ENCODE data around the gene MCCD1.

MCCD1 gene

GRCh38 chr6:31572041-31572911 is 43.5 kb downstream of the MCCD1 start, which contains the start of gene LTA:
Gene LTA, plus strand, starts transcription at chr6:31572289. Its CDS starts 454 bp downstream, at chr6:31572743.
- DNase-seq (ENCODE audit: low spot score): peak; percentile 89

GRCh38 chr6:31573239-31574105 is 44.7 kb downstream of the MCCD1 start:
- no peak for DNase-seq (ENCODE audit: low spot score)

- no peak for DNase-seq (ENCODE audit: low spot score)
These were observed 45.6 kb downstream of the MCCD1 start for GRCh38 chr6:31574106-31575061.

DNA sequence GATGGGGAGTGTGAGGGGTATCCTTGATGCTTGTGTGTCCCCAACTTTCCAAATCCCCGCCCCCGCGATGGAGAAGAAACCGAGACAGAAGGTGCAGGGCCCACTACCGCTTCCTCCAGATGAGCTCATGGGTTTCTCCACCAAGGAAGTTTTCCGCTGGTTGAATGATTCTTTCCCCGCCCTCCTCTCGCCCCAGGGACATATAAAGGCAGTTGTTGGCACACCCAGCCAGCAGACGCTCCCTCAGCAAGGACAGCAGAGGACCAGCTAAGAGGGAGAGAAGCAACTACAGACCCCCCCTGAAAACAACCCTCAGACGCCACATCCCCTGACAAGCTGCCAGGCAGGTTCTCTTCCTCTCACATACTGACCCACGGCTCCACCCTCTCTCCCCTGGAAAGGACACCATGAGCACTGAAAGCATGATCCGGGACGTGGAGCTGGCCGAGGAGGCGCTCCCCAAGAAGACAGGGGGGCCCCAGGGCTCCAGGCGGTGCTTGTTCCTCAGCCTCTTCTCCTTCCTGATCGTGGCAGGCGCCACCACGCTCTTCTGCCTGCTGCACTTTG is 46.7 kb downstream of the MCCD1 start, which contains the start of gene TNF:
Gene TNF, plus strand, starts transcription at position 231 of the 567 bp plus-strand sequence. Its CDS starts 177 bp downstream, at position 408.
- peak; percentile 91 for DNase-seq (ENCODE audit: low spot score)

DNA sequence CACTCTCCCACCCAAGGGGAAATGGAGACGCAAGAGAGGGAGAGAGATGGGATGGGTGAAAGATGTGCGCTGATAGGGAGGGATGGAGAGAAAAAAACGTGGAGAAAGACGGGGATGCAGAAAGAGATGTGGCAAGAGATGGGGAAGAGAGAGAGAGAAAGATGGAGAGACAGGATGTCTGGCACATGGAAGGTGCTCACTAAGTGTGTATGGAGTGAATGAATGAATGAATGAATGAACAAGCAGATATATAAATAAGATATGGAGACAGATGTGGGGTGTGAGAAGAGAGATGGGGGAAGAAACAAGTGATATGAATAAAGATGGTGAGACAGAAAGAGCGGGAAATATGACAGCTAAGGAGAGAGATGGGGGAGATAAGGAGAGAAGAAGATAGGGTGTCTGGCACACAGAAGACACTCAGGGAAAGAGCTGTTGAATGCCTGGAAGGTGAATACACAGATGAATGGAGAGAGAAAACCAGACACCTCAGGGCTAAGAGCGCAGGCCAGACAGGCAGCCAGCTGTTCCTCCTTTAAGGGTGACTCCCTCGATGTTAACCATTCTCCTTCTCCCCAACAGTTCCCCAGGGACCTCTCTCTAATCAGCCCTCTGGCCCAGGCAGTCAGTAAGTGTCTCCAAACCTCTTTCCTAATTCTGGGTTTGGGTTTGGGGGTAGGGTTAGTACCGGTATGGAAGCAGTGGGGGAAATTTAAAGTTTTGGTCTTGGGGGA is 47.4 kb downstream of the MCCD1 start:
- no peak for DNase-seq (ENCODE audit: low spot score)

- DNase-seq (ENCODE audit: low spot score): peak; percentile 43
These were observed 48.3 kb downstream of the MCCD1 start for GRCh38 chr6:31576897-31577578.

- no peak for DNase-seq (ENCODE audit: low spot score)
These were observed 48.8 kb downstream of the MCCD1 start for GRCh38 chr6:31577579-31577966.

DNA sequence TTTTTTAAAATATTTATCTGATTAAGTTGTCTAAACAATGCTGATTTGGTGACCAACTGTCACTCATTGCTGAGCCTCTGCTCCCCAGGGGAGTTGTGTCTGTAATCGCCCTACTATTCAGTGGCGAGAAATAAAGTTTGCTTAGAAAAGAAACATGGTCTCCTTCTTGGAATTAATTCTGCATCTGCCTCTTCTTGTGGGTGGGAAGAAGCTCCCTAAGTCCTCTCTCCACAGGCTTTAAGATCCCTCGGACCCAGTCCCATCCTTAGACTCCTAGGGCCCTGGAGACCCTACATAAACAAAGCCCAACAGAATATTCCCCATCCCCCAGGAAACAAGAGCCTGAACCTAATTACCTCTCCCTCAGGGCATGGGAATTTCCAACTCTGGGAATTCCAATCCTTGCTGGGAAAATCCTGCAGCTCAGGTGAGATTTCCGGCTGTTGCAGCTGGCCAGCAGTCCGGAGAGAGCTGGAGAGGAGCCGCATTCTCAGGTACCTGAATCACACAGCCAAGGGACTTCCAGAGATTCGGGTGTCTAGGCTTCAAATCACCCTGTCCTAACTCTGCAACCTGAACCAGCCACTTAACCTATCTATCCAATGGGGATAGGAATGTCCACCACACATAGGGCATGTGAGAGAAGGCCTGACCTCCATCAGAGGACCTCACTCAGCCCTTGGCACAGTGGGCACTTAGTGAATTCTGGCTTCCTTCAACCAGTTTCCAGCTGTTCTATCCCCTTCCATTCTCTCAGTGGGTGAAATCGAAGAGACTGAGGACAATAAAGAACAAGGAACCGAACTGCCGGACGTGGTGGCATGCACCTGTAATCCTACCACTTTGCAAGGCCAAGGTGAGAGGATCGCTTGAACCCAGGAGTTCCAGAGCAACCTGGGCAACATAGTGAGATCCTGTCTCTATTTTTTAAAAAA is 49.7 kb downstream of the MCCD1 start:
- no peak for DNase-seq (ENCODE audit: low spot score)

DNA sequence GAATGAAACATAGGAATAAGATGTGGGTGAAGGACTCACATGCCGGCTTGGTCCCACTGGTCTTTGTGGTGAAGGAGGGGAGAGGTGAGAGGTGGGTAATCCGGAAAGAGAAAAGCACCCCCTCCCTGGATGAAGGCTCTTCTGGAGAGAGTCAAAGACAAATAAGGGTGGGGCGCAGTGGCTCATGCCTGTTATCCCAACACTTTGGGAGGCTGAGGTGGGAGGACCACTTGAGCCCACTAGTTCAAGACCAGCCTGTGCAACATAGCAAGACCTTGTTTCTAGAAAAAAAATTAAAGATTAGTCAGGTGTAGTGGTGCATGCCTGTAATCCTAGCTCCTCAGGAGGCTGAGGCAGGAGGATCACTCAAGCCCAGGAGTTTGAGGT is 50.4 kb downstream of the MCCD1 start:
- no peak for DNase-seq (ENCODE audit: low spot score)
